Caco-2 (cell line): ENCODE results near the gene IL2RA. TPM values are rescaled to one million over a fixed set of nuclear protein-coding genes. Genes with fewer than 3 reads are reported as not detected.

ENCODE experiments used
- BruUV-seq: library from RNA; stranded (reverse); fragments of 400-500 nt; replicated peaks from 2 replicates; lab custom pipeline; 2021; lab: Mats Ljungman, UMichigan
- CTCF ChIA-PET: fragments of 300-600 bp; sonication (Branson Sonifier 250); formaldehyde crosslinking; loops from one replicate; lab custom pipeline; 2022; ENCODE audit warnings: antibody characterized with exemption; lab: Charles Lee
- POLR2A ChIA-PET: fragments of 300-600 bp; sonication (Branson Sonifier 250); formaldehyde crosslinking; loops from one replicate; lab custom pipeline; 2022; ENCODE audit warnings: antibody characterized with exemption; lab: Charles Lee
- DNase-seq, 2 experiments: peaks; one replicate each; pipeline versions ENCODE4 v3.0.0 to v3.0.0-alpha.2; 2020 to 2022
- H3K27me3 ChIP-seq: replicated peaks from 2 replicates; pipeline ENCODE4 v1.6.0; 2011; ENCODE audit warnings: low read length; ENCODE audit not compliant: control insufficient read depth, insufficient read depth
- H3K36me3 ChIP-seq: 2 replicates; pipeline ENCODE4 v1.5.1; 2011; ENCODE audit warnings: low read length; ENCODE audit not compliant: control insufficient read depth, insufficient read depth
- H3K4me1 ChIP-seq: fragments of 250-450 bp; sonication (Bioruptor Pico); 2 replicates; pipeline ENCODE4 v1.5.1; 2020; ENCODE audit warnings: mild to moderate bottlenecking
- H3K4me3 ChIP-seq: 2 replicates; pipeline ENCODE4 v1.5.1; 2011; ENCODE audit warnings: low read depth, mild to moderate bottlenecking, control low read depth, low read length
- H3K9me3 ChIP-seq: fragments of 250-450 bp; sonication (Bioruptor Pico); 2 replicates; pipeline ENCODE4 v1.5.1; 2020; ENCODE audit warnings: mild to moderate bottlenecking, moderate library complexity
- H3K27ac Mint-ChIP-seq: one replicate; pipeline ENCODE4 v1.8.0; 2022; ENCODE audit warnings: mixed read lengths; ENCODE audit not compliant: unreplicated experiment
- H3K27me3 Mint-ChIP-seq: one replicate; pipeline ENCODE4 v1.8.0; 2022; ENCODE audit warnings: mixed read lengths; ENCODE audit not compliant: insufficient read depth, unreplicated experiment
- H3K36me3 Mint-ChIP-seq: one replicate; pipeline ENCODE4 v1.8.0; 2022; ENCODE audit warnings: mild to moderate bottlenecking, mixed read lengths; ENCODE audit not compliant: insufficient read depth, unreplicated experiment
- H3K4me1 Mint-ChIP-seq: one replicate; pipeline ENCODE4 v1.8.0; 2022; ENCODE audit warnings: low read depth, mixed read lengths; ENCODE audit not compliant: unreplicated experiment
- H3K4me3 Mint-ChIP-seq: one replicate; pipeline ENCODE4 v1.8.0; 2022; ENCODE audit warnings: mild to moderate bottlenecking, moderate library complexity, mixed read lengths; ENCODE audit not compliant: unreplicated experiment
- H3K9me3 Mint-ChIP-seq: one replicate; pipeline ENCODE4 v1.8.0; 2022; ENCODE audit warnings: mixed read lengths; ENCODE audit not compliant: unreplicated experiment
- CTCF ChIP-seq, 2 experiments: fragments of 200-600 bp in 1 of 2; IDR thresholded peaks; 1 replicate in 1 of 2; 2 replicates in 1 of 2; pipeline versions ENCODE4 v1.5.1 to v1.8.0; 2011 to 2022; ENCODE audit warnings: antibody characterized with exemption in 1 of 2, control low read depth in 1 of 2, inconsistent platforms in 1 of 2, low read depth in 1 of 2, low read length in 1 of 2, mild to moderate bottlenecking in 1 of 2, moderate library complexity in 1 of 2; ENCODE audit not compliant: insufficient read depth in 1 of 2, severe bottlenecking in 1 of 2, unreplicated experiment in 1 of 2
- intact Hi-C: fragments of 100-400 bp; cut with micrococcal nuclease; formaldehyde crosslinking; loops from one replicate; pipeline ENCODE4 v1.10.0; 2022; ENCODE audit not compliant: unreplicated experiment
- total RNA-seq: library from RNA; stranded (reverse); gene quantifications from 2 replicates; pipeline ENCODE4 v1.2.3, GENCODE V29; 2022

The IL2RA gene
- total RNA-seq, 1 experiment from 2014 or later: not detected

DNA sequence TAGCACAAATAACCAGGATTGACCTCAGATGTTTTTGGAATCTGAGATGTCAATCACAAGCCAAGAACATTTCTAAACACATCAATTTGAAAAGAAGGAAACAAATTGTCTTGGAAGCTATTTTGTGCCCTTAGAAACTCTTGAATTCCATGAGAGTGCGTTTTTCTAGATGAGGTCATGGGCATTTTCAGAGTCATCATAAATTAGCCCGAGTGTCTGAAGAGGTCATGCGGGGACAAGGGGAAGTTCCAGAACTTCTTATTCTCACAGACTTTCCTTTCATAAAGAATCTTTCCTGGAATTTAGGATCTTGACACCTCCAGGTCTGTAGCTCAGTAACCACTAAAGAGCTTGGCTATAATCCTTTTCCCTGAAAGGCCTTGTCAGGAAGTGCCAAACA, 28.2 kb downstream of the IL2RA start:
- no peak overlapping the region for H3K27ac Mint-ChIP-seq
- peaks cover 6% of the 10 kb centered on the region for H3K4me1 Mint-ChIP-seq
- Histone ChIP-seq H3K36me3 (no peaks in the 10 kb centered on the region), H3K9me3 (peaks cover 12% of the 10 kb centered on the region), H3K4me3 (no peak overlapping the region), H3K4me1 (0 out of 2 replicates have a peak, but pooled peaks cover 5% of the 10 kb centered on the region), H3K27me3 (no peaks in the 10 kb centered on the region)
- no TSS peak for BruUV-seq
- no peak overlapping the region for H3K4me3 Mint-ChIP-seq
- DNase-seq: no peak
- ChIA-PET CTCF (interaction anchor here (1.1 kb wide), 1 partner anchor 83 kb away, joined by 4 read pairs; no protein-coding TSS in a partner anchor), POLR2A (no interaction called here)
- peaks cover 17% of the 10 kb centered on the region for H3K9me3 Mint-ChIP-seq
- intact Hi-C loops: no loop called here
- no peaks in the 10 kb centered on the region for H3K36me3 Mint-ChIP-seq
- peaks cover 10% of the 10 kb centered on the region for H3K27me3 Mint-ChIP-seq
- no peak for TF ChIP-seq CTCF (IDR thresholded peaks at IDR 0.05; ENCODE audit: insufficient read depth in 1 of 2, low read depth in 1 of 2, low read length in 1 of 2, severe bottlenecking in 1 of 2, unreplicated experiment in 1 of 2)

DNA sequence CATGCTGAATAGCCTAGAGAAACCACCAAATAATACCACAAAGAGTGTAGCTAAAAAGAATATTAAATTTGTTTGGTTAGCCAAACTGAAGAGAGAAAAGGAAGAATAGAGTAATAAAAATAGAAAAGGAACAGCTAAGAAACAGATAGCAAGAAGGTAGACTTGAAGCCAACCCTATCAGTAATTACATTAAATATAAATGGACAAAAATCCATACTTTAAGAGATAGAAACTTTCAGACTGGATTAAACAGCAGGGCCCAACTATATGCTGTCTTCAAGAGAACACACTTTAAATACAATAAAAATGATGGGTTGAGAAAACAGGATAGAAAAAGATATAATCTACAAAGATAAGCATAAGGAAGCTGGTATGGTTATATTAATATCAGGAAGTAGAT, 31.2 kb downstream of the IL2RA start:
- Mint-ChIP-seq H3K4me3 (no peak overlapping the region), H3K36me3 (no peaks in the 10 kb centered on the region), H3K9me3 (peaks cover 17% of the 10 kb centered on the region), H3K27me3 (peaks cover 11% of the 10 kb centered on the region), H3K4me1 (no peaks in the 10 kb centered on the region), H3K27ac (no peak overlapping the region)
- no peak for TF ChIP-seq CTCF (IDR thresholded peaks at IDR 0.05; ENCODE audit: insufficient read depth in 1 of 2, low read depth in 1 of 2, low read length in 1 of 2, severe bottlenecking in 1 of 2, unreplicated experiment in 1 of 2)
- no peak overlapping the region for H3K4me3 ChIP-seq
- H3K4me1 ChIP-seq: no peaks in the 10 kb centered on the region
- DNase-seq: no peak
- no peaks in the 10 kb centered on the region for H3K36me3 ChIP-seq
- H3K9me3 ChIP-seq: peaks cover 12% of the 10 kb centered on the region
- CTCF ChIA-PET: no interaction called here
- POLR2A ChIA-PET: no interaction called here
- H3K27me3 ChIP-seq: no peaks in the 10 kb centered on the region
- no TSS peak for BruUV-seq
- intact Hi-C loops: no loop called here

- no peak for DNase-seq
- Mint-ChIP-seq H3K27me3 (peaks cover 11% of the 10 kb centered on the region), H3K36me3 (no peaks in the 10 kb centered on the region), H3K9me3 (peaks cover 17% of the 10 kb centered on the region), H3K27ac (no peak overlapping the region), H3K4me1 (no peaks in the 10 kb centered on the region), H3K4me3 (no peak overlapping the region)
- Histone ChIP-seq H3K36me3 (no peaks in the 10 kb centered on the region), H3K27me3 (no peaks in the 10 kb centered on the region), H3K9me3 (peaks cover 12% of the 10 kb centered on the region), H3K4me1 (no peaks in the 10 kb centered on the region), H3K4me3 (no peak overlapping the region)
- ChIA-PET POLR2A (no interaction called here), CTCF (no interaction called here)
- no peak for TF ChIP-seq CTCF (IDR thresholded peaks at IDR 0.05; ENCODE audit: insufficient read depth in 1 of 2, low read depth in 1 of 2, low read length in 1 of 2, severe bottlenecking in 1 of 2, unreplicated experiment in 1 of 2)
- no TSS peak for BruUV-seq
- intact Hi-C loops: no loop called here
Measured at GRCh38 chr10:6030217-6030616, 31.9 kb downstream of the IL2RA start.
